ENCODE results near the gene PPP5C. TPM values are rescaled to one million over a fixed set of nuclear protein-coding genes. Genes with fewer than 3 reads are reported as not detected.

Gene PPP5C
- total RNA-seq, 2 experiments from 2014 or later = 105 to 118 TPM

DNA sequence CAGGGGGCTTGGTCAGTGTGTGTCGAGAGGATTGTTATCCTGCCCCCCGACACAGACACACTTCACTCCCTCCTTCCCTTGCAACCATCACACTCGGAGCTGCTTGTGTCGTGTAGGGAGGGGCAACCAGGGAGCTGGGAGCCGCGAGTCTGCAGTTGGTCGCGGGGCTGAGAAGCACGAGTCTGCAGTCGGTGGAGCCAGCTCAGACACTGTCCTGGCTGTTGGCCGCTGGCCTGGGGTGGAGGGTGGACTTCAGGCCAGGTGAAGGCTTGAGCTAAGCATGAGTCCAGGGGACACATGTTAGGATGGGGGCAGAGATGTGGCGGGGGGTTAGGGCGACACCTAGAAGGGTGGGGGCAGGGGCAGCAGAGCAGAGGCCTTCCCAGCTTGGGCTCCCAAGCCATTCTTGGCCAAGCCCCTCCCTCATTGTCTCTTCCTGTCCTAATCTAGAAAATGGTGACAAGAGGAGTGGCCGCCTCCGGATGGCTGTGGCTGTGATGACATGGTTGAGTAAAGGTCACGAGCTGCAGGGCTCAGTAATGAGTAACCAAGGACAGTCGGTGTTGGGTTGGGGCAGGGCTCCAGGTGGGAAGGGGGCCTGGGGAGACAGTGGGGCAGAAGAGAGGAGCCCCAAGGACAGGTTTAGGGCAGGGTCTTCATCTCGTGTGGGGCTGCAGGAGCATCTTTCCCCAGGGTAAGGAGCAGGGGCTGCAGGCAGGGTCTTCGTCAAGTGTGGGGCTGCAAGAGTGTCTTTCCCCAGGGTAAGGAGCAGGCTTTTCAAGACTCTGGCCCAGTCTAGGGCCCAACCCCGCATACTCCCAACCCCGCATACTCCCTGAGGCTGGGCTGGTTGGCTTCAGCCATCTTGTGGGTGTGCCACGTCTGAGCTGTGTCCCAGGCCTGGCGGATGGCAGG lies 8.6 kb downstream of the PPP5C start:
- TF ChIP-seq EZH2phosphoT487 (IDR thresholded peaks at IDR 0.05; ENCODE audit: borderline replicate concordance, low read depth, low read length) = no peak
- TF ChIP-seq, protein P1, sequence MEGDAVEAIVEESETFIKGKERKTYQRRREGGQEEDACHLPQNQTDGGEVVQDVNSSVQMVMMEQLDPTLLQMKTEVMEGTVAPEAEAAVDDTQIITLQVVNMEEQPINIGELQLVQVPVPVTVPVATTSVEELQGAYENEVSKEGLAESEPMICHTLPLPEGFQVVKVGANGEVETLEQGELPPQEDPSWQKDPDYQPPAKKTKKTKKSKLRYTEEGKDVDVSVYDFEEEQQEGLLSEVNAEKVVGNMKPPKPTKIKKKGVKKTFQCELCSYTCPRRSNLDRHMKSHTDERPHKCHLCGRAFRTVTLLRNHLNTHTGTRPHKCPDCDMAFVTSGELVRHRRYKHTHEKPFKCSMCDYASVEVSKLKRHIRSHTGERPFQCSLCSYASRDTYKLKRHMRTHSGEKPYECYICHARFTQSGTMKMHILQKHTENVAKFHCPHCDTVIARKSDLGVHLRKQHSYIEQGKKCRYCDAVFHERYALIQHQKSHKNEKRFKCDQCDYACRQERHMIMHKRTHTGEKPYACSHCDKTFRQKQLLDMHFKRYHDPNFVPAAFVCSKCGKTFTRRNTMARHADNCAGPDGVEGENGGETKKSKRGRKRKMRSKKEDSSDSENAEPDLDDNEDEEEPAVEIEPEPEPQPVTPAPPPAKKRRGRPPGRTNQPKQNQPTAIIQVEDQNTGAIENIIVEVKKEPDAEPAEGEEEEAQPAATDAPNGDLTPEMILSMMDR (conservative IDR thresholded peaks at IDR 0.05; ENCODE audit: low read length) = no peak
- intact Hi-C loops (cut with micrococcal nuclease; ENCODE audit: unreplicated experiment) = no loop called here
- CTCF ChIA-PET (ENCODE audit: unreplicated experiment) = no interaction called here
- Histone ChIP-seq H3K9me3 (ENCODE audit: low read length) (no peaks in the 10 kb centered on the region), H2AFZ (ENCODE audit: low read length) (no peak overlapping the region), H3K27ac (ENCODE audit: low read depth, low read length, poor library complexity, severe bottlenecking) (no peak overlapping the region), H3K9me2 (ENCODE audit: insufficient read depth, low read length) (no peaks in the 10 kb centered on the region), H3K4me2 (ENCODE audit: low read length) (no peak overlapping the region; the same call in 1 of the 2 replicates), H3K36me3 (ENCODE audit: insufficient read depth, low read length) (peaks cover 87% of the 10 kb centered on the region), H3K4me3 (ENCODE audit: low read depth, low read length, poor library complexity, severe bottlenecking) (no peak overlapping the region), H3K79me2 (ENCODE audit: insufficient read depth, low read depth, low read length) (peaks cover 69% of the 10 kb centered on the region), H3K4me1 (ENCODE audit: insufficient read depth, low read length, poor library complexity, severe bottlenecking) (peaks cover 51% of the 10 kb centered on the region), H4K20me1 (ENCODE audit: insufficient read depth, low read length) (no peaks in the 10 kb centered on the region)
- no TSS peak for BruUV-seq (replicated peaks)
- DNase-seq (ENCODE audit: low spot score) = no peak
- POLR2A ChIA-PET = interaction anchor here (0.5 kb wide), 1 partner anchor 9 kb away, joined by 3 read pairs; no protein-coding TSS in a partner anchor

DNA sequence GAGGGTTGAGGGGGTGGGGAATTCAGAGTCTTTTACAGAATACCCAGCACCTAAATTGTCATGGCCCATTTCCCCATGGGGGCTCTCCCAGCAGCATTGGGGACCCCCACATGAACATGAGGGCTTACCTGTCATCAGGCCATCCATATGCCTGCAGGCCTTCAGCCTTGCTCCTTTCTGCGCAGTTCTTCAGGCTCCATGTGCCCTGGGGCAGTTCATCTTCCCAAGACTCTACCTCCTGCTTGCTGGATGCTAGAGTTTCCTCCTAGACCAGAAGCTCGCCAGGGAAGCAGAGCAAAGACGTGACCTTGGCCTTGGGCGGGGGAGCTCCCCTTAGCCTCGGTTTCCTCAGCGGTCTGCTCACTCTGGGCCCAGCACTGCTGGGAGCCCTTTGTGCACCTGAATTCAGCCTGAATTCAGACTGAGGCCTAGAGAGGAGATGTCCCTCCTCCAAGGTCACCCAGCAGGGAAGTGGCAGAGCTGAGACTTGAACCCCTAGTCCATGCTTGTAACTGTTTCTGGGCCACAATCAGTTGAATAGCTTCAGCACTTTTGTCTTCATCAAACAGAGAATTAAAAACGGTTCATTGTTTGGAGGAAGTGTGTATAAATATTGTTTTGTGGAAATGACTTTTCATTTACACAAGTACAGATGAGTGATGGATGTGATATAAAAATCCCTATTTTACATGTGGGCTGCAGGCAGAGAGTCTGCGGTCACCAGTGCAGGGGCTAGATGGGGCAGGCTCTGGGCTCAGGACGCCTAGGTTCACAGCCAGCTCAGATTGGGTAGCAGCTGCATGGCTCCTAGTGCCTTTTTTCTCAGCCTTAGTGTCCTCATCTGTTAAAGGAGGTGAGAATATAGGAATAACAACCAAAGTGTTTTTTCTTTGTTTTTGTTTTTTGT lies 9.5 kb downstream of the PPP5C start:
- Histone ChIP-seq H4K20me1 (ENCODE audit: insufficient read depth, low read length) (no peaks in the 10 kb centered on the region), H3K36me3 (ENCODE audit: insufficient read depth, low read length) (peaks cover 92% of the 10 kb centered on the region), H3K4me2 (ENCODE audit: low read length) (no peak overlapping the region; the same call in 1 of the 2 replicates), H2AFZ (ENCODE audit: low read length) (no peak overlapping the region), H3K9me2 (ENCODE audit: insufficient read depth, low read length) (no peaks in the 10 kb centered on the region), H3K79me2 (ENCODE audit: insufficient read depth, low read depth, low read length) (peaks cover 66% of the 10 kb centered on the region), H3K9me3 (ENCODE audit: low read length) (no peaks in the 10 kb centered on the region), H3K4me1 (ENCODE audit: insufficient read depth, low read length, poor library complexity, severe bottlenecking) (peaks cover 42% of the 10 kb centered on the region), H3K4me3 (ENCODE audit: low read depth, low read length, poor library complexity, severe bottlenecking) (no peak overlapping the region), H3K27ac (ENCODE audit: low read depth, low read length, poor library complexity, severe bottlenecking) (no peak overlapping the region)
- CTCF ChIA-PET (ENCODE audit: unreplicated experiment) = no interaction called here
- DNase-seq (ENCODE audit: low spot score) = no peak
- intact Hi-C loops (cut with micrococcal nuclease; ENCODE audit: unreplicated experiment) = no loop called here
- no peak for TF ChIP-seq EZH2phosphoT487 (IDR thresholded peaks at IDR 0.05; ENCODE audit: borderline replicate concordance, low read depth, low read length)
- TF ChIP-seq, protein P1 (conservative IDR thresholded peaks at IDR 0.05; ENCODE audit: low read length) = no peak
- POLR2A ChIA-PET = interaction anchor here (0.5 kb wide), 1 partner anchor 10 kb away, joined by 3 read pairs; no protein-coding TSS in a partner anchor
- no TSS peak for BruUV-seq (replicated peaks)

All from OCI-LY7 (cell line).